Prostate gland (tissue), 2 donors: ENCODE data around the gene SMYD3.

Experiments used
- POLR2AphosphoS5 ChIP-seq: sonication (generic); formaldehyde crosslinking; IDR thresholded peaks from one replicate; pipeline ENCODE4 v1.6.1; 2017; ENCODE audit warnings: antibody characterized with exemption
- TF ChIP-seq, protein P1 (sequence below), 4 experiments: fragments of 200-600 bp in 2 of 4; fragments of 450-650 bp in 2 of 4; sonication (generic) in 2 of 4; IDR thresholded peaks; 1 replicate in 3 of 4; 2 replicates in 1 of 4; pipeline ENCODE4 v1.5.1; 2016 to 2019; ENCODE audit warnings: antibody characterized with exemption in 4 of 4, mild to moderate bottlenecking in 2 of 4, moderate library complexity in 2 of 4

DNA sequence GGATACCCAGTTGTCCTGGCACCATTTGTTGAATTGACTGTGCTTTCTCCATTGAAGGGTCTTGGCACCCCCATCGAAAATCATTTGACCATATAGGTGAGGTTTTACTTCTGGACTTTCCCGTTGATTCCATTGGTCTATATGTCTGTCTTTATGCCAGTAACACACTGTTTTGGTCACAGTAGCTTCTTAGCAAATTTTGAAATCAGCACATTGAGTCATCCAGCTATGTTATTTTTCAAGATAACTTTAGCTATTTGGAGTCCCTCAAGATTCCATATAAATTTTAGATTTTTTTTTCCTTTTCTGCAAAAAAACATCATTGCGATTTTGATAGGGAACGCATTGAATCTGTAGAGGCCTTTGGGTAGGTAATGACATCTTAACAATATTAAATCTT lies 235.6 kb downstream of the SMYD3 start:
- TF ChIP-seq, protein P1, sequence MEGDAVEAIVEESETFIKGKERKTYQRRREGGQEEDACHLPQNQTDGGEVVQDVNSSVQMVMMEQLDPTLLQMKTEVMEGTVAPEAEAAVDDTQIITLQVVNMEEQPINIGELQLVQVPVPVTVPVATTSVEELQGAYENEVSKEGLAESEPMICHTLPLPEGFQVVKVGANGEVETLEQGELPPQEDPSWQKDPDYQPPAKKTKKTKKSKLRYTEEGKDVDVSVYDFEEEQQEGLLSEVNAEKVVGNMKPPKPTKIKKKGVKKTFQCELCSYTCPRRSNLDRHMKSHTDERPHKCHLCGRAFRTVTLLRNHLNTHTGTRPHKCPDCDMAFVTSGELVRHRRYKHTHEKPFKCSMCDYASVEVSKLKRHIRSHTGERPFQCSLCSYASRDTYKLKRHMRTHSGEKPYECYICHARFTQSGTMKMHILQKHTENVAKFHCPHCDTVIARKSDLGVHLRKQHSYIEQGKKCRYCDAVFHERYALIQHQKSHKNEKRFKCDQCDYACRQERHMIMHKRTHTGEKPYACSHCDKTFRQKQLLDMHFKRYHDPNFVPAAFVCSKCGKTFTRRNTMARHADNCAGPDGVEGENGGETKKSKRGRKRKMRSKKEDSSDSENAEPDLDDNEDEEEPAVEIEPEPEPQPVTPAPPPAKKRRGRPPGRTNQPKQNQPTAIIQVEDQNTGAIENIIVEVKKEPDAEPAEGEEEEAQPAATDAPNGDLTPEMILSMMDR (IDR thresholded peaks at IDR 0.05), result no peak
- TF ChIP-seq POLR2AphosphoS5, result no peak
